GM19099 (cell line): ENCODE results near the gene ZNF555.
A peak's percentile ranks its signal among the peaks of the same experiment; 100 is the strongest.

ENCODE experiments used
- POLR2A ChIP-seq: IDR thresholded peaks from 3 replicates; pipeline ENCODE4 v1.6.1; 2011; ENCODE audit warnings: low read depth; ENCODE audit not compliant: insufficient read length; ENCODE audit errors: extremely low read depth

The ZNF555 gene

DNA sequence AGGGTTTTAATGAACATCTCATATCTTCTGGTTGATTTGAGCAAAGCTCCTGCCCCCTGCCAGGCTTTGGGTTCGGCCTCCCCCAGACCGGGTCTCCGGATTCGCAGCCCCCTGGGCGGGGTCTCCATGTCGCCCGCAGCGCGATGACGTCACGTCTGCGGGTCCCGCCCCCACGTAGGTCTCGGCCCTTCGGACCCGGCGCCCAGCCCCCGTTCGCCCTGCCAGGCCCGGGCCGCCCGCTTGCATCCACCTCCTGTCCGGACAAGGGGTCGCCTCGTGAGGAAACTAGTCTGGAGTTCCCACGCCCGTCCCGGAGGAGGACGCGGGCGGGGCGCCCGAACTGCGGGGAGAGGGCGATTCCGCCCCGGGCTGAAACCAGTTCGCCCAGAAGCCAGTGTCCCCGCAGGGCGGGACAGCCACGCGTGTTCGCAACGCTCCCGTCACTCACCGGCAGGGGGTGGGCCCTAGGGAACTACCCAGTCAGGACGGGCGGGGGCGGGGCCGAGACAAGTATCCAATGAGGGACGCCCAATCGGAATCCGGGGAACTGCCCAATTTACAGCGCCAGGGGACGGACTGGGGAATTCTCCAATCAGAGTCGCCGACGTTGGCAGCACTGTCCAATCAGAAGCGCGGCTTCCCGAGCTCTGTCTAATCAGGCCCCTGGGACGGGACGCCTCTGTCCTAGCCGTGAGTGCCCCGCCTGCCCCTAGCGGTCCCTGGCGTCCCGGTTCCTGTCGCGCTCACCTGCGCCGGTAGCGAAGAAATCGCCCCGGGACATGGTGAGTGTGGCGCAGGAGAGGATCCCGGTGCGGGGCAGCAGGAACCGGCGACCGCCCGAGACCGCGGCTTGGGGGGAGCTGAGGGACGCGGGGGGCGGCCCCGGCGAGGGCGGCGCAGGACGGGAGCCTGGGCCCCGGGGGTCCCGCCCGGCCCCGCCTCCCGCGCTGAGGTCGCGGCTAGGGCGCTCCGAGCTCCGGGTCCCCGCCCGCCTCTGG, at the start of gene ZNF555:
Gene ZNF555 (plus strand): TSS at position 682 of the 998 bp plus-strand sequence. CDS start 98 bp downstream, at position 780.
- TF ChIP-seq POLR2A = peak; percentile 39

DNA sequence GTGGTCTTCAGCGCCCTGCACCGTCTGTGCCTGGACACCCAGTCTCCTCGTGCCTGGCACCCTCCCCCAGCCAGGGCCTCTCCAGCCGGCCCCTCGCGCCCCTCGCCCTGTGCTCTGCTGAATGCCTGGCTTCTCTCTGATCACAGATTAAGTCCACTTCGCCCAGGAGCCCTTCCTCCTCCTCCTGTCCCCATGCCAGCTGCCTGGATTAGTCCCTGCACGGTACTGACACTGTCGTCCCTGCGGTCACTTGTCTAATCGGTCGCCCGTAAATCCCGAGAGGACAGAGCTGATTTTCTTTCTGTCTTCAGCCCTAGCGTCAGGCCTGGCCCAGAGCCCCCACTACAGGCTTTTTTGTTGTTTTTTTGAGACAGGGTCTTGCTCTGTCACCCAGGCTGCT, 49.4 kb upstream of the ZNF555 start:
- no peak for TF ChIP-seq POLR2A

DNA sequence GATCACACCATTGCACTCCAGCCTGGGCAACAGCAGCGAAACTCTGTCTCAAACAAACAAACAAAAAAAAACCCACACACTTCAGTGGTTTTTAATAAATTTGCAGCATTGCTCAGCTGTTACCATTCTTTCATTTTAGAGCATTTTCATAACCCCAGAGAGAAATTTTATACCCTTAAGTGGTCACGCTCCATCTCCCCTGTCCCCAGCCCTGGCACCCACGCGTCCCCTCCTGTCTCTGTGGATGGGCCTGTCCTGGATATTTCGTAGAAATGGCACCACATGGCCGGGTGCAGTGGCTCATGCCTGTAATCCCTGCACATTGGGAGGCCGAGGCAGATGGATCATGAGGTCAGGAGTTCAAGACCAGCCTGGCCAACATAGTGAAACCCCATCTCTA, 48.1 kb upstream of the ZNF555 start:
- no peak for TF ChIP-seq POLR2A

DNA sequence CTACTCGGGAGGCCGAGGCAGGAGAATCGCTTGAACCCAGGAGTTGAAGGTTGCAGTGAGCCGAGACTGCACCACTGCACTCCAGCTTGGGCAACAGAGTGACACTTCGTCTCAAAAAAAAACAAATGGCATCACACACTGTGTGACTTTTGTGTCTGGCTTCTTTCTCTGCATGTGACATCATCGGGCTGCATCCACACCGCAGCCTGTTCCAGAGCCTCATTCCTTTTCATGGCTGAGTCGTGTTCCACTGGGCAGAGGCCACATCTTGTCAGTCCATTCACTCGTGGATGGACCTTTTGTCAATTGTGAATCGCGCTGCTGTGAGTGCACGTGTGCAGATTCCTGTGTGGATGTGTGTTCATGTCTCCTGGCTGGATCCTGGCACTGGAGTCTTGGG, 47.7 kb upstream of the ZNF555 start:
- TF ChIP-seq POLR2A = no peak

DNA sequence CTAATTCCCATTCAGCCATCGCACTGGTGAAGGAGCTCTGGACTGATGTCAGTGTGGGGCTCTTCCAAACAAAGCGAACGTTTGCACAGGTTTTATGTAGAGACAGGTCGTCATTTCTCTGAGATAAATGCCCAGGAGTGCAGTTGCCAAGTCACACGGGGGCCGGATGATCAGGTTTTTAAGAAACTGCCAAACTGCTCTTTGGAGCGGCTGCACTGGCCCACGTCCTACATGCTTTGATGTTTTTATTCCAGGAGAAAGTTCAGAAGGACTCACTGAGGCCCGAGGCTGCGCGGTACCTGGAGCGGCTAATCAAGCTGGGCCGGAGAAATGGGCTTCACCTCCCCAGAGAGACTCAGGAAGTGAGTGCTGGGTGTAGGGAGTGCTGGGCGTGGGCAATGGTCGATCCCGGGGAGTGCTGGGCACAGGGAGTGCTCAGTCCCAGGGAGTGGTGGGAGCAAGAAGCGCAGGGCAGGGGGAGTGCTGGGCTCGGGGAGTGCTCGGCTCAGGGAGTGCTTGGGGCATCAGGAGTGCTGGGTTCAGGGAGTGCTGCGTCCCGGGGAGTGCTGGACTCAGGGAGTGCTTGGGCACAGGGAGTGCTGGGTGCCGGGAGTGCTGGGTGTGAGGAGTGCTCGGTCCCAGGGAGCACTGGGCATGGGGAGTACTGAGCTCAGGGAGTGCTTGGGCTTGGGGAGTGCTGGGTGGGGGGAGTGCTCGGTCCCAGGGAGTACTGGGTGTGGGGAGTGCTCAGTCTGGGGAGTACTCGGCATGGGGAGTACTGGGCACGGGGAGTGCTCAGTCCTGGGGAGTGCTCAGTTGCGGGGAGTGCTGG, 45.2 kb upstream of the ZNF555 start:
- TF ChIP-seq POLR2A = no peak

DNA sequence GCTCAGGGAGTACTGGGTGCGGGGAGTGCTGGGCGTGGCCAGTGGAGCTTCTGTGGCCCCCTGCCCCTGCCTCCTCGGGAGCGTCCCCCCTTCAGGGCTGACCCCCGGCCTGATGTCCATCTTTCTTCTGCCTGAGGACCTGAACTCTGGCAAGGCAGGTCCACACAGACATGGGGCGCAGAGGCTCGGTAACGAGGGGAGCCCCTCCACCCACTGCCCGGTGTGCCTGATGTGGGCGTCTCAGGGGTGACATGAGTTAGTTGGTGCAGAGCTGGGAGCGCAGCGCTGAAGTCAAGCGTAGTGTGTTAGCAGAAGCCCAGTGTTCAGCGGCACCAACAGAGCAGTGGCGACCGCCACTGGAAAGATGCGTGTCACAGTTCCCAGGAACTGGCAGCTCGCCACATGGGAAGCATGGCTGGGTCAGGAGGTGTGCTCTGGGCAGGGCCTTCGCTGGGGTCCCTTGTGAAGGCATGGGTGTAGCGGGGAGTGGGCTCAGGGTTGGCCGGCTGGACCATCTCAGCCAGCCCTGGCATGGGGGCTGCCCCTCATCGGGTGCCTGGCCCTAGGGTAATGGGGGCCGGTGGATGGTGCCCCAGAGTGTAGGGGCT, 44.5 kb upstream of the ZNF555 start:
- no peak for TF ChIP-seq POLR2A

DNA sequence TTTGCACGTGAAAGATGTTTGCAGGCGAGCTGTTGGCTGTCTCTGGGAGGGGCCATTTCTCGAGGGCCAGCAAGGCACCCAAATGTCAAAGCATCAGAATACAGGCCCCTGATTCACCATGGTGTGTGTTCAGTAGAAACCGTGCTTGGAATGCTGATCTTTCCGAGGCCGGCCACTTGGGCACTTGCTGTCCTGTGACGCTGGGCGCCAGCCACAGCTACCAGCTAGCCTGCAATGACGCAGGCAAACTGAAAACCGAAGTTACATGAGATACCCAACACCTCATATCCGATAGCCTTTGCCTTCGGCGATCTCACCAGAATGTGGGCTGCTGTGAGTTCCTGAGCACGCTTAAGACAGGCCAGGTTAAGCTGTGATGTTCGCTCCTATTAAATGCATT, 44.0 kb upstream of the ZNF555 start:
- TF ChIP-seq POLR2A = no peak

DNA sequence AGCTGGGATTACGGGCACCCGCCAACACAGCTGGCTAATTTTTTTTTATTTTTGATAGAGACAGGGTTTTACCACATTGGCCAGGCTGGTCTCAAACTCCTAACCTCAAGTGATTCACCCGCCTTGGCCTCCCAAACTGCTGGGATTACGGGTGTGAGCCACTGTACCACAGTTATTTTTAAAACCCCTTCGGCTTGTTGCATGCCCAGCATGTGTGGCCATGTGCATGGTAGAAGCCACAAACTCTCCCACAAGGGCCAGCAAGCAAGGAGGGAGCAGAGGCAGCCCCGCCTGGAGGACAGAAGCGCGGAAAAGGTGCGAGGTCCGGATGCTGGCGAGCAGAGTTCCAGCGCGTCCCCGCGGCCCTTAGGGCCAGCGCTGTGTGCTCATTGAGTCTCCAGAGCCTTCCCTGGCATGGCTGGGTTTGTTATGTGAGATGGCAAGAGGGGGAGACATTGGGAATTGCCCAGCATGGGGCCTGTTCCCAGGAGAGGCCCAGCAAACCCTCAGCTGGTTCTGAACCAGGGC, 43.1 kb upstream of the ZNF555 start:
- TF ChIP-seq POLR2A = no peak

DNA sequence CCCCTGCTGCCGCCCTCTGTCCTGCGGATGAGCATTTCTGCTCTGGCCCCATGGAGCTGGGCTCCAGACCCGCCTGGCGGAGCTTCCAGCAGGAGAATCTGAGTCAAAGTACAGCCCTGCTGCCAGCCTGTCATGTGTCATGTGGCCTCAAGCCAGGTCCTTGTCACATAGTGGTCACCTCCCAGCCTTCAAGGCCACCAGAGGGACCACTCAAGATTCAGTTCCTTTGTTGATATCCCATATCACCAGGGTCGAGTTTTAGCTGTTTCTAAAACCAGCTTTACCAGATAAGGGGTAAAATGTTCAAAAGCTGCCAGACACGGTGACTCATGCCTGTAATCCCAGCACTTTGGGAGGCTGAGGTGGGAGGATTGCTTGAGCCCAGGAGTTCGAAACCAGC, 42.5 kb upstream of the ZNF555 start:
- TF ChIP-seq POLR2A = no peak

DNA sequence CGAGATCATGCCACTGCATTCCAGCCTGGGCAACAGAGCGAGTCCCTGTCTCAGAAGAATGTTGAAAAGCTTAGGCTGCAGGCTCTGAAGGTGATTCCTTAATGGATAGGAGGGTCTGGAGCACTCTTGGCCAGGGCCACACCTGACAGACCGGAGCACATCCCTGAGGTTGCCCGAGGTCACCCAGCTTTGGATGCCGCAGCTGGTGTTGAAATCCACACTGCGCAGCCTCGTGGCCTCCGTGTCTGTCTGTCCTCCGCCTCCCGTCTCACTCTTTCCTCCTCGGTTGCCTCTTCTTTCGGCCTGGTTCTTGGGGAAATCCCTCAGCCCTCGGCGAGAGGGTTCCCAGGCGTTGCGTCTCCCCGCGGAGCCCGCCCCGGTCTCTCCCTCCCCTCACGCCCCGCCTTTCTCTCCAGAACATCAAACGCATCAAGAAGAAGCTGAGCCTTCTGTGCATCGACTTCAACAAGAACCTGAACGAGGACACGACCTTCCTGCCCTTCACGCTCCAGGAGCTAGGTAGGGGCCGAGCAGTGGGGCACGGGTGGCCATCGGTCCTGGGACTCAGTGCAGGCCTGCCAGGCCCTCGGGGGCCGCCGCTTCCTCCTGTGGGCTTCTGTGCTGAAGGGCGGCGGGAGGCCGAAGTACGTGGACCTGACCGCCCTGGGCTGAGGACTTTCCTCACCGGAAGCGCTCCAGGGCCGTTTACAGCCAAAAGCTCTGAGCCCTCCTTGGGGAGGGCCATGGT, 41.8 kb upstream of the ZNF555 start:
- TF ChIP-seq POLR2A = no peak

DNA sequence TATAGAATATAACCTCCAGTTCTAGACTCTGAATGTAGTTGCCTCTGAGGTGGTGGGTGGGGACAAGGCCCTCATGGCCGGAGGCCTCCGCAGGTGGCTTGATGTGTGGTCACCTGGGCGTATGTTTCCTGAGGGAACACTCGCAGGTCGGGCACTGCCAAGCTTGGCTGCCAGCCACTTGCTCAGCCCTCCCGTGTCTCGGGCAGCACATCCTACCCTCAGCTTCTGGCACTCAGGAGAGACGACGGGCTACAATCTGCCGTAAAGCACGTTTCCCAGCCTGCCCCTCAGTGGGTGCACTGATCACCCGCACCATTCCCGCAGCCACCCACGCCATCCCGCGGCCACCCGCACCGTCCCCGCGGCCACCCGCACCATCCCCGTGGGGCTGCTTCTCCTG, 40.8 kb upstream of the ZNF555 start:
- TF ChIP-seq POLR2A = no peak

DNA sequence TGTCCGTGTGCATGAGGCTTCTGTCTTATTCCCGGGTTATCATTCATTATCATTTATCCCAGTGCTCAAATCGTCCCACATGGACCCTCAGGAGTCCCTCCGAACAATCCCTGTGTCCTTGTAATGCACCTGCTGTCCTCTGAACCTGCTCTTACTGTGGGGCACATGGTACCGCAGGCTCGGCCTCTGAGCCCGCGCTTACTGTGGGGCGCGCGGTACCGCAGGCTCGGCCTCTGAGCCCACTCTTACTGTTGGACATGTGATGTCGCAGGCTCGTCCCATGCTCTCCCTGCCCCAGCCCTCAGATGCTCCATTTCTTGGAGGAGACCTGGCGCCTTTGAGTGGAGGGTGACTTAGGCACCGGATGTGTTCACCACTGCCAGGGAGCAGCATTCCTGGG, 38.4 kb upstream of the ZNF555 start:
- TF ChIP-seq POLR2A = no peak

DNA sequence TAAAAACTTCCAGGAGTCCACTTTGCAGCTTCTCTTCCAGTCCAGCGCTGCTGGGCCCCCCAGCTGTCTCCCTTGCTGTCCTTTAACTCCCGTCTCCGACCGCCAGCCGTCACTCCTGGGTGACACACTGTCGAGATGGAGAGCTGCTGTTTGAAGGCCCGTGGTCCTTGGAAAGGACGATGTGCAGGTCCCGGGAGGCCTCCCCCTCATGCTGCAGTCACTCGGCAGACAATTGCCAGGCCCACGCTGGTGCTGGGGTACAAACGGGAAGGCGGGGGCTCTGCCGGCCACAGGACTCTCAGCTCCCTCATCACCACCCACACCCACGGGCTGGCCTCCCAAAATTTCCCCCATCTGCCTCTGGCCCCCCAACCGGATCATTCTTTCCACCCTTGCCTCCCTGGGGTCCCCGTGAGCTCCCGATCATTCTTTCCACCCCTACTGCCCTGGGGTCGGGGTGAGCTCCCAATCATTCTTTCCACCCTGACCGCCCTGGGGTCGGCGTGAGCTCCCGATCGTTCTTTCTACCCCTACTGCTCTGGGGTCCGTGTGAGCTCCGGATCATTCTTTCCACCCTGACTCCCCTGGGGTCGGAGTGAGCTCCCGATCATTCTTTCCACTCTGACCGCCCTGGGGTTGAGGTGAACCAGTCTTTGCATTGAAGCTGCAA, 37.7 kb upstream of the ZNF555 start:
- TF ChIP-seq POLR2A = no peak

DNA sequence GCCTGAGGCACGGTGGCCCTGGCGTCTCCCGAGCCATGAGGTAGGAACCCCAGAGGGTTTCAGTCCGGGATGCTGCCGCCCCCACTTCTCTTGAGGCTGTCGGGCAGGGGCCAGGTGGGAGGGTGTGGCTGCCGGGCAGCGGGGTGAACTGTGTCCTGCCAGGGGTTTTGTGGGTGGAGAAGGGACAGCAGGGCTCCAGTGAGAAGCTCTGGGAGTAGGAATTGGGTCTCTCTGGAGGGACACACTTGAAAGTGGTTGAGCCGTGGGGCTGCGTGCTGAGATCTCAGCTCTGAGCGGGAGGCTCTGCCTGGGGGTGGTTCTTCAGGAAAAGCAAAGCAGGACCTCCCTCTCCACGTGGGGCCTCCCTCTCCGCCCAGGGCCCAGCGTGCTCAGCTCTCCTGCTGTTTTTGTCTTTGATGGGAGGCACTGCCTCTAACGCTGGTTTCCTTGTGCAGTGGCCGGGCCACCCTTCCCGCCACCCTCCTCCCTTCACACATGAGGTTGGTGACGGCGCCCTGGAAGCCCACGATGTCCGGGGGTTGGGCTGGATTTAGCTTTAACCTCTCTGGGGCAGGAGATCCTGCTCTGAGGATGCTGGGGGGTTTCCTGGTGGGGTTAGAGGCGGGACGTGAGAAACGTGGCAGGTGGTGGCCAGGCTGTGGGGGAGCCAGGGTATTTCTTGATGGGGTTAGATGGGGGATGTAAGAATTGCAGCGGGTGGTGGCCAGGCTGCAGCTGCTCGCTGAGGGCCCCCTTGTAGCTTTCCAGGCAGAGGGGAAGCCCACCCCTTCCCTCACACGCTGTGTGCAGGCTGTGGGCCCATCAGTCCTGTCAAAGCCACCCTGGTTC, 36.9 kb upstream of the ZNF555 start:
- no peak for TF ChIP-seq POLR2A
